ENCODE data around the gene TTLL13.
"Not testable (repeated sequence)": the region's sequence is repeated elsewhere in the genome, so short reads cannot be mapped to it uniquely, and the experiment has no call there.

The TTLL13 gene

DNA sequence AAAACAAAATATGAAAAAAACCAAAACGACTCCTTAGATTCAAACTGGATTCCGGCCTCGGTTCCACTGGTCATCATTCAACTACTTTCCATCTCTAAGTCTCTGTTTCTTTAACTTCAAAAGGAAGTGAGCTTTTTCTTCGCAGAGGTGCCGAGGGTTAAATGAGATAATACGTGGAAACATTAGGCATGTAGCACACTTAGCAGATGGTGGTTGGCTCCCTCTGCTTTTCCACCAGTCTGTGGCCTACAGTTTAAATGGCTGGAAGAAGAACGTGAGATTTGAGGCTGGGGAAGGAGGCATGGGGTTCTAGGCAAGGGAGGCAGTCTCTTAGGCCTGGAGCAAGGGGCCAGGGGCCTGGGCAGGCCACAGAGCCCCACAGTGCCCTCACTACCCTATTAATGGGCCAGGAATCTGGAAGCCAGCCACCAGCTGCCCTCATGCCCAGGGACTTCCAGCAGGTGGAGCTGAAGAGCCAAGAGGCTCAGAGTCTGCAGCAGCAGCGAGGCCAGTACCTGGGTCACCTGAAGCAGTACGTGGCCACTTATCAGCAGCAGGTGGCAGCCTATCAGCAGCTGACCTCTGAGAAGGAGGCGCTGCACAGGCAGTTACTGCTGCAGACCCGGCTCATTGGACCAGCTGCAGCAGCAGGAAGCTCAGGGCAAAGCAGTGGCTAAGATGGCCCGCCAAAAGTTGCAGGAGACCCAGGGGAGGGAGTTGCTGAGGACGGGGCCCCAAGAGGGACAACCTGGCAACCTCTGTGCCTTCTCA is 43.9 kb downstream of the TTLL13 start:
- no CpG with 5 or more reads among the region's 13 CpGs for WGBS (ENCODE audit: extremely low coverage, insufficient coverage, insufficient read length)
- peak; percentile 94 to 97 for DNase-seq
- not testable (repeated sequence) for H3K4me1 ChIP-seq (ENCODE audit: control insufficient read depth in 1 of 2, insufficient read depth in 2 of 2, low read length in 2 of 2); H3K4me3 ChIP-seq (ENCODE audit: low read depth, low read length); H3K4ac ChIP-seq (ENCODE audit: low read depth, low read length); H2AFZ ChIP-seq (ENCODE audit: insufficient read depth, low read length, poor library complexity); H3K27me3 ChIP-seq (ENCODE audit: insufficient read depth, low read length); H3K79me2 ChIP-seq (ENCODE audit: control insufficient read depth, insufficient read depth, low read length, poor library complexity); H2BK120ac ChIP-seq (ENCODE audit: insufficient read depth, low read length, poor library complexity); H3K27ac ChIP-seq (ENCODE audit: low read depth, low read length); H2BK12ac ChIP-seq (ENCODE audit: low read length); H4K12ac ChIP-seq (ENCODE audit: low read depth, low read length); H2AK5ac ChIP-seq (ENCODE audit: low read length); H3K9me3 ChIP-seq (ENCODE audit: insufficient read depth, low read depth, low read length); H3K4me2 ChIP-seq (ENCODE audit: low read length); H3K18ac ChIP-seq (ENCODE audit: low read length); H4K8ac ChIP-seq (ENCODE audit: low read depth, low read length); H3K9ac ChIP-seq (ENCODE audit: low read length); H3K79me1 ChIP-seq (ENCODE audit: low read length); H3K14ac ChIP-seq (ENCODE audit: low read length); H3K23ac ChIP-seq (ENCODE audit: low read length); H2BK5ac ChIP-seq (ENCODE audit: low read depth, low read length, poor library complexity); H3K36me3 ChIP-seq (ENCODE audit: control insufficient read depth in 1 of 2, insufficient read depth in 2 of 2, low read length in 2 of 2); H4K91ac ChIP-seq (ENCODE audit: low read depth, low read length)

DNA sequence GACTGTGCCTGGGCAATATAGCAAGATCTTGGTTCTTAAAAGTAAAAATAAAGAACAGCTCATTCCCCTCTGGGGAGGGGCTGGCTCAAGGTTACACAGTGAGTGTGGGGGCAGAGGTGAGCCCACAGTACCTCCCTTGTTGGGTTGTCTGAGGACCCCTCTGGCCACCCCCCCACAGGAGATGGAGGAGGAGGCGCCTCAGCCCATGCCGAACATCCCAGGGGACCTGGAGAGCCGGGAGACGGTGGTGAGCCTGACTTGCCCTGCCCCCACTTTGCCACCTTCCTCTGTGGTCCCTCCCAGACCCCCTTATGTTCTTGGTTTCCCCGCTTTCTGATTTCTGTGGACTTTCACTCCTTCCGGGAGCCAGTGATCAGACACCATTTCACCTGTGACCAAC is 44.8 kb downstream of the TTLL13 start:
- no peak overlapping the region for H3K14ac ChIP-seq (ENCODE audit: low read length)

DNA sequence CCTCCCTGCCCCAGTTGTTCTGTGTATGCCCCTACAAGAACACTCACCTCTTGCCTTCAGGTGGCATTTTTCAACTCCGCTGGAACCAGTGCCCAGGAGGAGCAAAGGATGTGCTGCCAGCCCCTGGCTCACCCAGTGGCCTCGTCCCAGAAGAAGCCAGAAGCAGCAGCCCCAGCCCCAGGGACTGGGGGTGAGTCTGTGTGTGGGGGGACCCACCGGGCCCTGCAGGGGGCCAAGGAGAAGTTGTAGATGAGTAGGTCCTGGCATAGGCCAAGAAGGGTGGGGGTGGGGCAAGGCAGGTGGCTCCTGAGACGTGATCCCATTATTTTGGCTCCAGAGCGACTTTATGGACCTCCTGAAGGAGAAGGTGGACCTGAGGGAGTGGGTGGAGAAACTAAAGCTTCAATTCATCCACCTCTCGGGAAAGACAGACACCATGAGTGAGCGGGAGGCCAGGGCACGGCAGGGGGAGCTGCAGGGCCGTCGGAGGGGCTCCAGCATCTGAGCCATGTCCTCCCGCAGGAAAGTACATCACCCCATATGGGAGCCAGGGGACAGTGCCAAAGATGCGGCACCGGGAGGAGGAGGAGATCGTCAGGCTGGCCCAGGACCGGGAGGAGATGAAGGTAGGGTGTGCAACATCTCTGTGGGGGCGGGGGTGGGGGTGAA is 45.4 kb downstream of the TTLL13 start:
- Histone ChIP-seq H2BK5ac (ENCODE audit: low read depth, low read length, poor library complexity) (no peak overlapping the region), H3K79me1 (ENCODE audit: low read length) (no peaks in the 10 kb centered on the region), H3K9me3 (ENCODE audit: insufficient read depth, low read depth, low read length) (no peaks in the 10 kb centered on the region), H3K4ac (ENCODE audit: low read depth, low read length) (no peak overlapping the region), H3K27ac (ENCODE audit: low read depth, low read length) (no peak overlapping the region), H3K36me3 (ENCODE audit: control insufficient read depth in 1 of 2, insufficient read depth in 2 of 2, low read length in 2 of 2) (no peaks in the 10 kb centered on the region), H2AFZ (ENCODE audit: insufficient read depth, low read length, poor library complexity) (no peak overlapping the region), H3K4me1 (ENCODE audit: control insufficient read depth in 1 of 2, insufficient read depth in 2 of 2, low read length in 2 of 2) (peaks cover 2 to 8% of the 10 kb centered on the region in 2 experiments), H3K14ac (ENCODE audit: low read length) (no peak overlapping the region), H4K91ac (ENCODE audit: low read depth, low read length) (no peak overlapping the region), H3K18ac (ENCODE audit: low read length) (no peak overlapping the region), H2AK5ac (ENCODE audit: low read length) (no peak overlapping the region), H3K4me3 (ENCODE audit: low read depth, low read length) (no peak overlapping the region), H2BK120ac (ENCODE audit: insufficient read depth, low read length, poor library complexity) (no peak overlapping the region), H3K4me2 (ENCODE audit: low read length) (no peak overlapping the region), H3K79me2 (ENCODE audit: control insufficient read depth, insufficient read depth, low read length, poor library complexity) (no peaks in the 10 kb centered on the region), H3K9ac (ENCODE audit: low read length) (no peak overlapping the region), H3K27me3 (ENCODE audit: insufficient read depth, low read length) (no peaks in the 10 kb centered on the region), H3K23ac (ENCODE audit: low read length) (no peak overlapping the region), H4K8ac (ENCODE audit: low read depth, low read length) (no peak overlapping the region), H2BK12ac (ENCODE audit: low read length) (no peak overlapping the region), H4K12ac (ENCODE audit: low read depth, low read length) (no peak overlapping the region)
- DNase-seq, result no peak
- WGBS (ENCODE audit: extremely low coverage, insufficient coverage, insufficient read length), result no CpG with 5 or more reads among the region's 16 CpGs

More for the DNA sequence above, 44.8 kb downstream of the TTLL13 start:
- Histone ChIP-seq H3K9ac (ENCODE audit: low read length) (no peak overlapping the region), H4K91ac (ENCODE audit: low read depth, low read length) (no peak overlapping the region), H3K79me1 (ENCODE audit: low read length) (no peaks in the 10 kb centered on the region), H2BK5ac (ENCODE audit: low read depth, low read length, poor library complexity) (no peak overlapping the region), H3K27ac (ENCODE audit: low read depth, low read length) (no peak overlapping the region), H2AFZ (ENCODE audit: insufficient read depth, low read length, poor library complexity) (no peak overlapping the region), H3K4me1 (ENCODE audit: control insufficient read depth in 1 of 2, insufficient read depth in 2 of 2, low read length in 2 of 2) (peaks cover 2 to 8% of the 10 kb centered on the region in 2 experiments), H3K4me3 (ENCODE audit: low read depth, low read length) (no peak overlapping the region), H2BK12ac (ENCODE audit: low read length) (no peak overlapping the region), H3K4ac (ENCODE audit: low read depth, low read length) (no peak overlapping the region), H3K27me3 (ENCODE audit: insufficient read depth, low read length) (no peaks in the 10 kb centered on the region), H4K8ac (ENCODE audit: low read depth, low read length) (no peak overlapping the region), H3K9me3 (ENCODE audit: insufficient read depth, low read depth, low read length) (no peaks in the 10 kb centered on the region), H2AK5ac (ENCODE audit: low read length) (no peak overlapping the region), H3K4me2 (ENCODE audit: low read length) (no peak overlapping the region), H2BK120ac (ENCODE audit: insufficient read depth, low read length, poor library complexity) (no peak overlapping the region), H4K12ac (ENCODE audit: low read depth, low read length) (no peak overlapping the region), H3K79me2 (ENCODE audit: control insufficient read depth, insufficient read depth, low read length, poor library complexity) (no peaks in the 10 kb centered on the region), H3K36me3 (ENCODE audit: control insufficient read depth in 1 of 2, insufficient read depth in 2 of 2, low read length in 2 of 2) (no peaks in the 10 kb centered on the region), H3K23ac (ENCODE audit: low read length) (no peak overlapping the region), H3K18ac (ENCODE audit: low read length) (no peak overlapping the region)
- WGBS (ENCODE audit: extremely low coverage, insufficient coverage, insufficient read length), result no CpG with 5 or more reads among the region's 6 CpGs
- no peak for DNase-seq

DNA sequence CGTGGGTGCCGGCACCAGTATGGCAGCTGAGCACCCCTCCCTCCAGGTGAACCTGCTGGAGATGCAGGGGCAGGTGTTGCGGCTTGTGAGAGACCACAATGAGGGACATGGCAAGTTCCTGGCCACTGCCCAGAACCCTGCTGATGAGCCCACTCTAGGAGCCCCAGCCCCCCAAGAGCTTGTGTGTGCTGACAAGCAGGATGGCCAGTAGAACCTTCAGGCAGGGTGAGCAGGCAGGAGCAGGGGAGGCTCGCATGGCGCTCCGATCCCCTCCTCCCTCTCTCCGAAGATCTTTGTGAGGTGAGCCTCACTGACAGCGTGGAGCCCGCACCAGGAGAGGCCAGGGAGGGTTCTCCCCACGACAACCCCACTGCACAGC is 45.9 kb downstream of the TTLL13 start:
- no peak overlapping the region for H3K4me3 ChIP-seq (ENCODE audit: low read depth, low read length)
- H3K23ac ChIP-seq (ENCODE audit: low read length), result no peak overlapping the region
- H3K27ac ChIP-seq (ENCODE audit: low read depth, low read length), result no peak overlapping the region
- H2AK5ac ChIP-seq (ENCODE audit: low read length), result no peak overlapping the region
- no CpG with 5 or more reads among the region's 10 CpGs for WGBS (ENCODE audit: extremely low coverage, insufficient coverage, insufficient read length)
- peaks cover 2 to 8% of the 10 kb centered on the region in 2 experiments for H3K4me1 ChIP-seq (ENCODE audit: control insufficient read depth in 1 of 2, insufficient read depth in 2 of 2, low read length in 2 of 2)
- H3K18ac ChIP-seq (ENCODE audit: low read length), result no peak overlapping the region
- H2BK120ac ChIP-seq (ENCODE audit: insufficient read depth, low read length, poor library complexity), result no peak overlapping the region
- H3K4ac ChIP-seq (ENCODE audit: low read depth, low read length), result no peak overlapping the region
- no peak overlapping the region for H2BK12ac ChIP-seq (ENCODE audit: low read length)
- no peak overlapping the region for H4K12ac ChIP-seq (ENCODE audit: low read depth, low read length)
- no peaks in the 10 kb centered on the region for H3K79me2 ChIP-seq (ENCODE audit: control insufficient read depth, insufficient read depth, low read length, poor library complexity)
- no peaks in the 10 kb centered on the region for H3K27me3 ChIP-seq (ENCODE audit: insufficient read depth, low read length)
- no peak overlapping the region for H3K4me2 ChIP-seq (ENCODE audit: low read length)
- H3K9ac ChIP-seq (ENCODE audit: low read length), result no peak overlapping the region
- H3K14ac ChIP-seq (ENCODE audit: low read length), result no peak overlapping the region
- H3K79me1 ChIP-seq (ENCODE audit: low read length), result no peaks in the 10 kb centered on the region
- no peaks in the 10 kb centered on the region for H3K36me3 ChIP-seq (ENCODE audit: control insufficient read depth in 1 of 2, insufficient read depth in 2 of 2, low read length in 2 of 2)
- no peak for DNase-seq
- H2BK5ac ChIP-seq (ENCODE audit: low read depth, low read length, poor library complexity), result no peak overlapping the region
- no peak overlapping the region for H2AFZ ChIP-seq (ENCODE audit: insufficient read depth, low read length, poor library complexity)
- H3K9me3 ChIP-seq (ENCODE audit: insufficient read depth, low read depth, low read length), result no peaks in the 10 kb centered on the region
- no peak overlapping the region for H4K8ac ChIP-seq (ENCODE audit: low read depth, low read length)
- no peak overlapping the region for H4K91ac ChIP-seq (ENCODE audit: low read depth, low read length)
